NT2/D1 (cell line): Measurements from ENCODE around the gene SVOP.
"Not testable (repeated sequence)": the region's sequence is repeated elsewhere in the genome, so short reads cannot be mapped to it uniquely, and the experiment has no call there.

ENCODE experiments used
- DNase-seq: peaks from one replicate; pipeline ENCODE4 v3.0.0-alpha.2; 2011; ENCODE audit warnings: low read depth, low spot score
- H3K27me3 ChIP-seq: 2 replicates; pipeline ENCODE4 v1.6.0; 2011; ENCODE audit warnings: mild to moderate bottlenecking; ENCODE audit not compliant: insufficient read length, insufficient read depth
- H3K36me3 ChIP-seq: 2 replicates; pipeline ENCODE4 v1.6.1; 2011; ENCODE audit warnings: mild to moderate bottlenecking, low read length, mixed read lengths; ENCODE audit not compliant: insufficient read depth, insufficient read length
- H3K4me1 ChIP-seq: 2 replicates; pipeline ENCODE4 v1.5.1; 2011; ENCODE audit not compliant: insufficient read depth, insufficient read length
- H3K4me3 ChIP-seq: 2 replicates; pipeline ENCODE4 v1.5.1; 2011; ENCODE audit warnings: low read depth; ENCODE audit not compliant: insufficient read length
- H3K9ac ChIP-seq: 2 replicates; pipeline ENCODE4 v1.6.0; 2011; ENCODE audit warnings: low read depth; ENCODE audit not compliant: insufficient read length
- H3K9me3 ChIP-seq: 2 replicates; pipeline ENCODE4 v1.5.1; 2011; ENCODE audit warnings: mild to moderate bottlenecking, low read length; ENCODE audit not compliant: insufficient read depth
- SUZ12 ChIP-seq: IDR thresholded peaks from 2 replicates; pipeline ENCODE4 v1.6.1; 2011; ENCODE audit not compliant: insufficient read length, insufficient read depth; ENCODE audit errors: extremely low read depth
- YY1 ChIP-seq: IDR thresholded peaks from 2 replicates; pipeline ENCODE4 v1.6.1; 2011; ENCODE audit not compliant: insufficient read length, insufficient read depth
- ZNF274 ChIP-seq: IDR thresholded peaks from 2 replicates; pipeline ENCODE4 v1.6.1; 2011; ENCODE audit warnings: mild to moderate bottlenecking, low read depth, low read length

SVOP gene

GRCh38 chr12:109004017-109004416 lies 16.9 kb downstream of the SVOP start:
- H3K9ac ChIP-seq: no peak overlapping the region
- H3K27me3 ChIP-seq: no peaks in the 10 kb centered on the region
- H3K4me3 ChIP-seq: no peak overlapping the region
- no peaks in the 10 kb centered on the region for H3K9me3 ChIP-seq
- no peak for TF ChIP-seq SUZ12
- TF ChIP-seq ZNF274: no peak
- TF ChIP-seq YY1: no peak
- no peaks in the 10 kb centered on the region for H3K36me3 ChIP-seq
- no peak for DNase-seq
- no peaks in the 10 kb centered on the region for H3K4me1 ChIP-seq

- Histone ChIP-seq H3K4me1 (no peaks in the 10 kb centered on the region), H3K36me3 (no peaks in the 10 kb centered on the region), H3K4me3 (peak overlapping the region; percentile 15), H3K9ac (no peak overlapping the region), H3K27me3 (no peaks in the 10 kb centered on the region), H3K9me3 (peaks cover 14% of the 10 kb centered on the region)
- TF ChIP-seq YY1 (no peak), ZNF274 (no peak), SUZ12 (no peak)
- DNase-seq: no peak
Measured at GRCh38 chr12:108996320-108996719, 24.5 kb downstream of the SVOP start.

- Histone ChIP-seq H3K9ac (no peak overlapping the region), H3K4me1 (no peaks in the 10 kb centered on the region), H3K36me3 (no peaks in the 10 kb centered on the region), H3K9me3 (peaks cover 14% of the 10 kb centered on the region), H3K4me3 (no peak overlapping the region), H3K27me3 (no peaks in the 10 kb centered on the region)
- TF ChIP-seq SUZ12: no peak
- DNase-seq: no peak
Measured at GRCh38 chr12:108995370-108995992, 25.4 kb downstream of the SVOP start.

- not testable (repeated sequence) for H3K9me3 ChIP-seq, H3K27me3 ChIP-seq, H3K4me1 ChIP-seq, DNase-seq, H3K9ac ChIP-seq, H3K36me3 ChIP-seq, H3K4me3 ChIP-seq
Measured at GRCh38 chr12:108990103-108990502, 30.8 kb downstream of the SVOP start.

GRCh38 chr12:108989376-108989775 lies 31.5 kb downstream of the SVOP start:
- no peaks in the 10 kb centered on the region for H3K4me1 ChIP-seq
- no peaks in the 10 kb centered on the region for H3K27me3 ChIP-seq
- no peaks in the 10 kb centered on the region for H3K36me3 ChIP-seq
- no peak for DNase-seq
- TF ChIP-seq YY1 (no peak), SUZ12 (no peak), ZNF274 (no peak)
- H3K9me3 ChIP-seq: no peaks in the 10 kb centered on the region
- H3K9ac ChIP-seq: no peak overlapping the region
- H3K4me3 ChIP-seq: no peak overlapping the region

GRCh38 chr12:108985750-108986149 lies 35.1 kb downstream of the SVOP start:
- H3K4me1 ChIP-seq: peaks cover 2% of the 10 kb centered on the region
- no peak overlapping the region for H3K9ac ChIP-seq
- no peak for DNase-seq
- H3K9me3 ChIP-seq: no peaks in the 10 kb centered on the region
- H3K4me3 ChIP-seq: no peak overlapping the region
- TF ChIP-seq SUZ12 (no peak), YY1 (no peak), ZNF274 (no peak)
- H3K36me3 ChIP-seq: no peaks in the 10 kb centered on the region
- H3K27me3 ChIP-seq: no peaks in the 10 kb centered on the region

- no peak overlapping the region for H3K4me3 ChIP-seq
- TF ChIP-seq SUZ12: no peak
- TF ChIP-seq YY1: no peak
- no peak for TF ChIP-seq ZNF274
- DNase-seq: no peak
Measured at GRCh38 chr12:108983227-108983626, 37.6 kb downstream of the SVOP start.

GRCh38 chr12:108982621-108983219 lies 38.1 kb downstream of the SVOP start:
- Histone ChIP-seq H3K36me3 (no peaks in the 10 kb centered on the region), H3K27me3 (no peaks in the 10 kb centered on the region), H3K9me3 (no peaks in the 10 kb centered on the region), H3K9ac (no peak overlapping the region), H3K4me3 (no peak overlapping the region), H3K4me1 (peaks cover 2% of the 10 kb centered on the region)
- DNase-seq: no peak
- no peak for TF ChIP-seq ZNF274
- no peak for TF ChIP-seq YY1
- no peak for TF ChIP-seq SUZ12

More at GRCh38 chr12:108983227-108983626, 37.6 kb downstream of the SVOP start:
- H3K9ac ChIP-seq: no peak overlapping the region
- no peaks in the 10 kb centered on the region for H3K36me3 ChIP-seq
- no peaks in the 10 kb centered on the region for H3K27me3 ChIP-seq
- no peaks in the 10 kb centered on the region for H3K9me3 ChIP-seq
- peaks cover 2% of the 10 kb centered on the region for H3K4me1 ChIP-seq
